Urinary bladder (tissue), 4 donors: ENCODE measurements around the gene PRKCG. TPM values are rescaled to one million over a fixed set of nuclear protein-coding genes. Genes with fewer than 3 reads are reported as not detected.
"Not testable (repeated sequence)": the region's sequence is repeated elsewhere in the genome, so short reads cannot be mapped to it uniquely, and the experiment has no call there.

Experiments used
- DNase-seq: peaks from one replicate; pipeline ENCODE4 v3.0.0-alpha.2; 2015; ENCODE audit errors: extremely low spot score
- H3K27ac ChIP-seq: one replicate; pipeline ENCODE4 v1.5.1; 2013; ENCODE audit warnings: low read depth, mild to moderate bottlenecking, moderate library complexity
- H3K36me3 ChIP-seq: one replicate; pipeline ENCODE4 v1.6.1; 2013; ENCODE audit warnings: mild to moderate bottlenecking, moderate library complexity; ENCODE audit not compliant: insufficient read depth
- H3K4me1 ChIP-seq: one replicate; pipeline ENCODE4 v1.6.1; 2013; ENCODE audit warnings: mild to moderate bottlenecking, moderate library complexity; ENCODE audit not compliant: insufficient read depth
- H3K4me3 ChIP-seq: one replicate; pipeline ENCODE4 v1.5.1; 2013; ENCODE audit warnings: low read depth, low read length
- WGBS: extraction: QIAGEN DNeasy Blood & Tissue Kit; methylation state at CpG from one replicate; pipeline ENCODE4 v1.1.7; 2013; 5-methylcytosine and 5-hydroxymethylcytosine counted together
- polyA plus RNA-seq: library from polyadenylated mRNA; stranded (reverse); fragments of 200-250 nt; gene quantifications from one replicate; pipeline ENCODE4 v1.2.3, GENCODE V29; 2013
- total RNA-seq: library from RNA; depleted of rRNA; stranded (reverse); fragments of >200 nt; gene quantifications from one replicate; pipeline ENCODE4 v1.2.3, GENCODE V29; 2014
- donor health status: healthy with polysubstance abuse.
- donor health status: healthy.

PRKCG gene
- 0.32 TPM for total RNA-seq
- polyA plus RNA-seq, result 0.03 TPM

- peak within 1 kb of the TSS; percentile 27 for H3K4me3 ChIP-seq
- DNase-seq, result no peak
- H3K36me3 ChIP-seq, result no peaks in the 10 kb centered on the region
- H3K27ac ChIP-seq, result no peak within 1 kb of the TSS
- H3K4me1 ChIP-seq, result no peaks in the 10 kb centered on the region
- 2% methylated on average over 49 of the region's 49 CpGs for WGBS
Observed at GRCh38 chr19:53881482-53882390, at the start of gene PRKCG. Gene PRKCG, plus strand, starts transcription at chr19:53882197. Its CDS starts 298 bp downstream, at chr19:53882495.

GRCh38 chr19:53832861-53833260 lies 49.1 kb upstream of the PRKCG start:
- WGBS, result 15% methylated on average over 9 of the region's 13 CpGs
- not testable (repeated sequence) for DNase-seq, H3K4me1 ChIP-seq, H3K36me3 ChIP-seq, H3K27ac ChIP-seq, H3K4me3 ChIP-seq

- DNase-seq, H3K4me1 ChIP-seq, H3K27ac ChIP-seq, H3K4me3 ChIP-seq, H3K36me3 ChIP-seq: not testable (repeated sequence)
- 76% methylated on average over 5 of the region's 5 CpGs for WGBS
Observed at GRCh38 chr19:53838446-53838845, 43.6 kb upstream of the PRKCG start.

- WGBS, result 91% methylated on average over 12 of the region's 12 CpGs
- DNase-seq, H3K36me3 ChIP-seq, H3K27ac ChIP-seq, H3K4me3 ChIP-seq, H3K4me1 ChIP-seq: not testable (repeated sequence)
Observed at GRCh38 chr19:53840241-53840640, 41.8 kb upstream of the PRKCG start.

- not testable (repeated sequence) for DNase-seq, H3K36me3 ChIP-seq, H3K4me1 ChIP-seq, H3K4me3 ChIP-seq, H3K27ac ChIP-seq
- WGBS, result 83% methylated on average over 4 of the region's 4 CpGs
Observed at GRCh38 chr19:53840914-53841313, 41.1 kb upstream of the PRKCG start.

GRCh38 chr19:53844849-53845246 lies 37.1 kb upstream of the PRKCG start:
- H3K4me3 ChIP-seq, result no peak overlapping the region
- H3K4me1 ChIP-seq, result no peaks in the 10 kb centered on the region
- no peak for DNase-seq
- H3K27ac ChIP-seq, result no peak overlapping the region
- 86% methylated on average over 9 of the region's 9 CpGs for WGBS
- H3K36me3 ChIP-seq, result no peaks in the 10 kb centered on the region

- H3K4me1 ChIP-seq, result no peaks in the 10 kb centered on the region
- H3K36me3 ChIP-seq, result no peaks in the 10 kb centered on the region
- DNase-seq, result no peak
- 43% methylated on average over 8 of the region's 8 CpGs for WGBS
- H3K4me3 ChIP-seq, result no peak overlapping the region
- no peak overlapping the region for H3K27ac ChIP-seq
Observed at GRCh38 chr19:53847555-53847954, 34.4 kb upstream of the PRKCG start.

GRCh38 chr19:53849237-53849676 lies 32.7 kb upstream of the PRKCG start:
- Histone ChIP-seq H3K4me3 (no peak overlapping the region), H3K36me3 (no peaks in the 10 kb centered on the region), H3K27ac (no peak overlapping the region), H3K4me1 (no peaks in the 10 kb centered on the region)
- whole genome bisulfite sequencing, result 35% methylated on average over 11 of the region's 11 CpGs
- DNase-seq, result no peak

- WGBS, result 90% methylated on average over 2 of the region's 2 CpGs
Observed at GRCh38 chr19:53853707-53854106, 28.3 kb upstream of the PRKCG start.

GRCh38 chr19:53864308-53864836 lies 17.6 kb upstream of the PRKCG start:
- Histone ChIP-seq H3K4me1 (no peaks in the 10 kb centered on the region), H3K4me3 (no peak overlapping the region), H3K36me3 (no peaks in the 10 kb centered on the region), H3K27ac (no peak overlapping the region)
- WGBS, result 82% methylated on average over 6 of the region's 6 CpGs
- no peak for DNase-seq

More at GRCh38 chr19:53853707-53854106, 28.3 kb upstream of the PRKCG start:
- Histone ChIP-seq H3K36me3 (no peaks in the 10 kb centered on the region), H3K27ac (no peak overlapping the region), H3K4me1 (no peaks in the 10 kb centered on the region), H3K4me3 (no peak overlapping the region)
- no peak for DNase-seq

- Histone ChIP-seq H3K36me3 (no peaks in the 10 kb centered on the region), H3K4me3 (no peak overlapping the region), H3K27ac (no peak overlapping the region), H3K4me1 (no peaks in the 10 kb centered on the region)
- no peak for DNase-seq
- 59% methylated on average over 9 of the region's 9 CpGs for WGBS
Observed at GRCh38 chr19:53865523-53865917, 16.5 kb upstream of the PRKCG start.

GRCh38 chr19:53865918-53866864 lies 15.8 kb upstream of the PRKCG start:
- peak overlapping the region; percentile 23 for H3K4me3 ChIP-seq
- no peaks in the 10 kb centered on the region for H3K36me3 ChIP-seq
- no peak for DNase-seq
- 1% methylated on average over 50 of the region's 50 CpGs for WGBS
- H3K27ac ChIP-seq, result peak overlapping the region; percentile 93
- no peaks in the 10 kb centered on the region for H3K4me1 ChIP-seq

- H3K4me1 ChIP-seq, result no peaks in the 10 kb centered on the region
- DNase-seq, result no peak
- 14% methylated on average over 14 of the region's 14 CpGs for WGBS
Observed at GRCh38 chr19:53866865-53867224, 15.2 kb upstream of the PRKCG start.

More at GRCh38 chr19:53866865-53867224, 15.2 kb upstream of the PRKCG start:
- Histone ChIP-seq H3K36me3 (no peaks in the 10 kb centered on the region), H3K4me3 (peak overlapping the region; percentile 23), H3K27ac (peak overlapping the region; percentile 93)
